Naive B cell (primary cell): ENCODE data around the gene HSPH1. TPM values are rescaled to one million over a fixed set of nuclear protein-coding genes. Genes with fewer than 3 reads are reported as not detected.
"Not testable (repeated sequence)": the region's sequence is repeated elsewhere in the genome, so short reads cannot be mapped to it uniquely, and the experiment has no call there.

Experiments
- ATAC-seq, 2 donors: fragments of 150-1000 bp; cut with Tn5 transposase; 2 replicates each; pipeline ENCODE4 v1.10.0; 2021; ENCODE audit warnings: low read depth in 2 of 2, mild to moderate bottlenecking in 2 of 2, moderate library complexity in 2 of 2
- DNase-seq: peaks from one replicate; pipeline ENCODE4 v3.0.0; 2022
- H3K27ac Mint-ChIP-seq, 6 donors: one replicate each; pipeline ENCODE4 v1.8.0; 2020 to 2022; ENCODE audit warnings: mild to moderate bottlenecking in 6 of 6, mixed read lengths in 6 of 6, moderate library complexity in 5 of 6, inconsistent platforms in 2 of 6
- H3K27me3 Mint-ChIP-seq, 3 donors: one replicate each; pipeline ENCODE4 v1.8.0; 2021 to 2022; ENCODE audit warnings: mixed read lengths in 3 of 3, mild to moderate bottlenecking in 1 of 3
- H3K36me3 Mint-ChIP-seq, 2 donors: one replicate each; pipeline ENCODE4 v1.8.0; 2020 to 2022; ENCODE audit warnings: mixed read lengths in 2 of 2, inconsistent platforms in 1 of 2, mild to moderate bottlenecking in 1 of 2
- H3K4me1 Mint-ChIP-seq, 3 donors: one replicate each; pipeline ENCODE4 v1.8.0; 2020 to 2022; ENCODE audit warnings: mixed read lengths in 3 of 3, inconsistent platforms in 1 of 3, mild to moderate bottlenecking in 1 of 3, moderate library complexity in 1 of 3
- H3K4me3 Mint-ChIP-seq, 8 donors: one replicate each; pipeline ENCODE4 v1.8.0; 2020 to 2022; ENCODE audit warnings: mild to moderate bottlenecking in 8 of 8, mixed read lengths in 8 of 8, moderate library complexity in 8 of 8, inconsistent platforms in 2 of 8
- H3K9me3 Mint-ChIP-seq, 7 donors: one replicate each; pipeline ENCODE4 v1.8.0; 2020 to 2022; ENCODE audit warnings: mixed read lengths in 7 of 7, mild to moderate bottlenecking in 5 of 7, inconsistent platforms in 2 of 7, moderate library complexity in 1 of 7
- polyA plus RNA-seq, 6 donors: library from polyadenylated mRNA; unstranded; fragments of 300-500 nt; fragmentation: Illumina TruSeq; gene quantifications; one replicate each; pipeline ENCODE4 v1.2.3, GENCODE V29; 2021; ENCODE audit warnings: low read depth in 6 of 6

HSPH1 gene
- polyA plus RNA-seq, 6 donors from 2014 or later = 24.3 to 43.1 (median 31.4) TPM

- Mint-ChIP-seq H3K36me3 (no peaks in the 10 kb centered on the region), H3K27ac (no peak overlapping the region), H3K4me3 (no peak overlapping the region), H3K4me1 (no peaks in the 10 kb centered on the region), H3K27me3 (peaks cover 23 to 50% (median 25%) of the 10 kb centered on the region in 3 donors), H3K9me3 (no peaks in the 10 kb centered on the region)
- ATAC-seq (no peak), DNase-seq (no peak)
These were observed 47.1 kb downstream of the HSPH1 start for GRCh38 chr13:31114641-31115040.

- H3K36me3 Mint-ChIP-seq = no peaks in the 10 kb centered on the region
- H3K9me3 Mint-ChIP-seq = no peaks in the 10 kb centered on the region
- H3K27ac Mint-ChIP-seq = no peak overlapping the region
- ATAC-seq = no peak
- H3K4me3 Mint-ChIP-seq = no peak overlapping the region
- no peaks in the 10 kb centered on the region for H3K4me1 Mint-ChIP-seq
- no peak for DNase-seq
- H3K27me3 Mint-ChIP-seq = peaks cover 18 to 30% (median 26%) of the 10 kb centered on the region in 3 donors
These were observed 50.6 kb downstream of the HSPH1 start for GRCh38 chr13:31111136-31111535.

- no peak for DNase-seq
- Mint-ChIP-seq H3K4me1 (no peaks in the 10 kb centered on the region), H3K36me3 (no peaks in the 10 kb centered on the region), H3K9me3 (no peaks in the 10 kb centered on the region), H3K4me3 (no peak overlapping the region), H3K27ac (no peak overlapping the region), H3K27me3 (peaks cover 18 to 30% (median 26%) of the 10 kb centered on the region in 3 donors)
- no peak for ATAC-seq
These were observed 51.1 kb downstream of the HSPH1 start for GRCh38 chr13:31110617-31111016.

- no peak for DNase-seq
- no peaks in the 10 kb centered on the region for H3K36me3 Mint-ChIP-seq
- no peak for ATAC-seq
- H3K4me3 Mint-ChIP-seq = no peak overlapping the region
- H3K27me3 Mint-ChIP-seq = peaks cover 15 to 27% (median 26%) of the 10 kb centered on the region in 3 donors
- H3K4me1 Mint-ChIP-seq = no peaks in the 10 kb centered on the region
- no peak overlapping the region for H3K27ac Mint-ChIP-seq
- H3K9me3 Mint-ChIP-seq = no peaks in the 10 kb centered on the region
These were observed 51.5 kb downstream of the HSPH1 start for GRCh38 chr13:31110169-31110568.

GRCh38 chr13:31107109-31107508 lies 54.6 kb downstream of the HSPH1 start:
- no peak overlapping the region for H3K27ac Mint-ChIP-seq
- no peak overlapping the region for H3K4me3 Mint-ChIP-seq
- H3K27me3 Mint-ChIP-seq = peaks cover 9 to 39% (median 18%) of the 10 kb centered on the region in 3 donors
- no peaks in the 10 kb centered on the region for H3K36me3 Mint-ChIP-seq
- DNase-seq (no peak), ATAC-seq (no peak)
- no peaks in the 10 kb centered on the region for H3K4me1 Mint-ChIP-seq
- H3K9me3 Mint-ChIP-seq = no peaks in the 10 kb centered on the region

GRCh38 chr13:31105856-31106255 lies 55.8 kb downstream of the HSPH1 start:
- no peak overlapping the region for H3K4me3 Mint-ChIP-seq
- H3K27ac Mint-ChIP-seq = no peak overlapping the region
- H3K4me1 Mint-ChIP-seq = no peaks in the 10 kb centered on the region
- no peak for ATAC-seq
- no peaks in the 10 kb centered on the region for H3K9me3 Mint-ChIP-seq
- no peaks in the 10 kb centered on the region for H3K36me3 Mint-ChIP-seq
- H3K27me3 Mint-ChIP-seq = peaks cover 15 to 48% (median 18%) of the 10 kb centered on the region in 3 donors
- no peak for DNase-seq

- H3K4me1 Mint-ChIP-seq = no peaks in the 10 kb centered on the region
- no peaks in the 10 kb centered on the region for H3K36me3 Mint-ChIP-seq
- no peak overlapping the region for H3K4me3 Mint-ChIP-seq
- no peak overlapping the region for H3K27ac Mint-ChIP-seq
- DNase-seq = no peak
- no peaks in the 10 kb centered on the region for H3K9me3 Mint-ChIP-seq
- H3K27me3 Mint-ChIP-seq = peaks cover 20 to 53% (median 21%) of the 10 kb centered on the region in 3 donors
- no peak for ATAC-seq
These were observed 56.5 kb downstream of the HSPH1 start for GRCh38 chr13:31105020-31105795.

- Mint-ChIP-seq H3K27ac (no peak overlapping the region), H3K4me3 (no peak overlapping the region), H3K4me1 (no peaks in the 10 kb centered on the region), H3K36me3 (no peaks in the 10 kb centered on the region), H3K9me3 (no peaks in the 10 kb centered on the region), H3K27me3 (peaks cover 11 to 57% (median 31%) of the 10 kb centered on the region in 3 donors)
- ATAC-seq = no peak
- DNase-seq = no peak
These were observed 58.8 kb downstream of the HSPH1 start for GRCh38 chr13:31102905-31103304.

- H3K4me1 Mint-ChIP-seq = no peaks in the 10 kb centered on the region
- H3K9me3 Mint-ChIP-seq = peaks cover 0 to 3% (median 0%) of the 10 kb centered on the region in 7 donors
- H3K36me3 Mint-ChIP-seq = no peaks in the 10 kb centered on the region
- ATAC-seq = no peak
- DNase-seq = no peak
- no peak overlapping the region for H3K27ac Mint-ChIP-seq
- no peak overlapping the region for H3K4me3 Mint-ChIP-seq
- peaks cover 22 to 62% (median 44%) of the 10 kb centered on the region in 3 donors for H3K27me3 Mint-ChIP-seq
These were observed 60.1 kb downstream of the HSPH1 start for GRCh38 chr13:31101472-31102170.

- Mint-ChIP-seq H3K36me3 (no peaks in the 10 kb centered on the region), H3K27me3 (peaks cover 22 to 64% (median 48%) of the 10 kb centered on the region in 3 donors), H3K4me1 (no peaks in the 10 kb centered on the region), H3K4me3 (no peak overlapping the region), H3K9me3 (peaks cover 0 to 3% (median 0%) of the 10 kb centered on the region in 7 donors), H3K27ac (no peak overlapping the region)
- ATAC-seq (no peak), DNase-seq (no peak)
These were observed 61.0 kb downstream of the HSPH1 start for GRCh38 chr13:31100721-31101120.

- not testable (repeated sequence) for H3K9me3 Mint-ChIP-seq, H3K27ac Mint-ChIP-seq, DNase-seq, H3K36me3 Mint-ChIP-seq, H3K4me3 Mint-ChIP-seq, ATAC-seq, H3K4me1 Mint-ChIP-seq
- peaks cover 36 to 71% (median 66%) of the 10 kb centered on the region in 3 donors for H3K27me3 Mint-ChIP-seq
These were observed 63.7 kb downstream of the HSPH1 start for GRCh38 chr13:31097911-31098434.

- Mint-ChIP-seq H3K4me3 (no peak overlapping the region), H3K27ac (no peak overlapping the region), H3K36me3 (no peaks in the 10 kb centered on the region), H3K4me1 (peaks cover 0 to 3% (median 0%) of the 10 kb centered on the region in 3 donors), H3K27me3 (peaks cover 42 to 77% (median 60%) of the 10 kb centered on the region in 3 donors), H3K9me3 (peaks cover 0 to 3% (median 0%) of the 10 kb centered on the region in 7 donors)
- no peak for DNase-seq
- ATAC-seq = no peak
These were observed 64.9 kb downstream of the HSPH1 start for GRCh38 chr13:31096654-31097302.

- peaks cover 35 to 64% (median 48%) of the 10 kb centered on the region in 3 donors for H3K27me3 Mint-ChIP-seq
- ATAC-seq = no peak
- no peak overlapping the region for H3K27ac Mint-ChIP-seq
- no peak for DNase-seq
- H3K4me3 Mint-ChIP-seq = no peak overlapping the region
- H3K4me1 Mint-ChIP-seq = peaks cover 0 to 9% (median 0%) of the 10 kb centered on the region in 3 donors
- H3K9me3 Mint-ChIP-seq = peaks cover 0 to 3% (median 0%) of the 10 kb centered on the region in 7 donors
- H3K36me3 Mint-ChIP-seq = no peaks in the 10 kb centered on the region
These were observed 67.2 kb downstream of the HSPH1 start for GRCh38 chr13:31094331-31095015.
